ENCODE data around the gene BRSK1.
A peak's percentile ranks its signal among the peaks of the same experiment; 100 is the strongest.

BRSK1 gene

GRCh38 chr19:55242517-55242916, 41.3 kb upstream of the BRSK1 start:
- TF ChIP-seq, protein P1, sequence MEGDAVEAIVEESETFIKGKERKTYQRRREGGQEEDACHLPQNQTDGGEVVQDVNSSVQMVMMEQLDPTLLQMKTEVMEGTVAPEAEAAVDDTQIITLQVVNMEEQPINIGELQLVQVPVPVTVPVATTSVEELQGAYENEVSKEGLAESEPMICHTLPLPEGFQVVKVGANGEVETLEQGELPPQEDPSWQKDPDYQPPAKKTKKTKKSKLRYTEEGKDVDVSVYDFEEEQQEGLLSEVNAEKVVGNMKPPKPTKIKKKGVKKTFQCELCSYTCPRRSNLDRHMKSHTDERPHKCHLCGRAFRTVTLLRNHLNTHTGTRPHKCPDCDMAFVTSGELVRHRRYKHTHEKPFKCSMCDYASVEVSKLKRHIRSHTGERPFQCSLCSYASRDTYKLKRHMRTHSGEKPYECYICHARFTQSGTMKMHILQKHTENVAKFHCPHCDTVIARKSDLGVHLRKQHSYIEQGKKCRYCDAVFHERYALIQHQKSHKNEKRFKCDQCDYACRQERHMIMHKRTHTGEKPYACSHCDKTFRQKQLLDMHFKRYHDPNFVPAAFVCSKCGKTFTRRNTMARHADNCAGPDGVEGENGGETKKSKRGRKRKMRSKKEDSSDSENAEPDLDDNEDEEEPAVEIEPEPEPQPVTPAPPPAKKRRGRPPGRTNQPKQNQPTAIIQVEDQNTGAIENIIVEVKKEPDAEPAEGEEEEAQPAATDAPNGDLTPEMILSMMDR (IDR thresholded peaks at IDR 0.05; ENCODE audit: insufficient read depth, low read depth, low read length, missing control alignments) = no peak
- DNase-seq (ENCODE audit: low read depth) = no peak
- no peak overlapping the region for H3K4me3 ChIP-seq (ENCODE audit: low read length)

DNA sequence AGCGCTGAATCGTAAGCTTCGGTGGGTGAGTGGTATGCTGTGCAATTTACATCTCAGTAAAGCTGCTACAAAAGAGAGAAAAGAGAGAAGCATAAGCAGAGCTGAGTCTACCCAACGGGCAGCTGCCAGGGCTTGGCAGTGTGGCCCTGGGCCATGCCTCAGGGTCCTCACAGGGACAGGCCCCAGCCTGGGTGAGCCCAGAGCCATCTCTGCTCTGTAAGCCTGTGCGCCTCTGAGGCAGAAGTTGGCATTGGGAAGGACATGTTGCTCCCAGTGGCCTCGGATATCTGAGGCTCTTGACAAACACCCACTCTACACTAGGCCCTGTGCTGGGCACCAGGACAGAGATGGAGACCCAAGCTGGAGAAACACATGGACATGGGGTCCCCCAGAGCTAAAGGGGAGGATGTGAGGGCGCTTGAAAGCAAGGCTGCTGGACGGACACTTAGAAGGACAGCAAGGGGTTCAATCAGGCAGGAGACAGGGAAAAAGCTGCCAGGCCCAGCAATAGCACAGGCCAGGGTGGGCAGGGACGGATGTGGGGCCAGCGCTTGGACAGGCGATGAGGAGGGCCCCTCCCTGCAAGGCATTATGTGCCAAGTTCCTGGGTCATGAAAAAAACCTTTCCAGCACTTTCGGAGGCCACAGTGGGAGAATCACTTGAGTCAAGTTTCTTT, 39.7 kb upstream of the BRSK1 start:
- TF ChIP-seq, protein P1 (IDR thresholded peaks at IDR 0.05; ENCODE audit: insufficient read depth, low read depth, low read length, missing control alignments) = no peak
- no peak overlapping the region for H3K4me3 ChIP-seq (ENCODE audit: low read length)
- DNase-seq (ENCODE audit: low read depth) = no peak

DNA sequence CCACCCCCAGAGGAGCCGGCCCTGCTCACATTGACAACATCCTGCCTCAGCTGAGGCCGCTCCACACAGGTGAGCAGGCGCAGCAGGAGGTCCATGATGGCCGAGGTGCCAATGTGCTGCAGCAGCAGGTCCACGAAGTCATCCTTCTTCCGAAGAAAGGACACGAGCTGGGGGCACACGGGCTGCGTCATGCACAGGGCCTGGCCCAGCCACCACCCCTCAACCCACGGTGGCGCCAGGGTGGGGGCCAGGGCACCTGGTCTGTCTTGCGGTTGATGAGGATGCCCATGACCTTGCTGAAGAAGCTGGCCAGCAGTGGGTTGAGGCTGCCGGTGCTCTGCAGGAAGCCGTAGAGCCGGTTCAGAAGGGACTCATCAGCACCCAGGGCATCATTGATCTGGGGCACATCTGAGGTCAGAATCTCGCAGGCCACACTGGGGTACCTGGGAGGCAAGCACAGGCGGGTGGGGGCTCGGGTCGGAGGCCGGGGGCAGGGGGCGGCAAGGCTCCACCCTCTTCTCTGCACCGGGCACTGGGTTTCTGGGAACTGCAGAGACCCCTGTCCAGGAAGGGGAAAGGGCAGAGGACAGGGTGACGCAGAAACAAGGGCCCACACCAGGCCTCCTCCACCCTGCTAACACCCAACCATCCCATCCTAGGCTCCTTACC, 38.4 kb upstream of the BRSK1 start:
- H3K4me3 ChIP-seq (ENCODE audit: low read length) = no peak overlapping the region
- no peak for DNase-seq (ENCODE audit: low read depth)
- TF ChIP-seq, protein P1 (IDR thresholded peaks at IDR 0.05; ENCODE audit: insufficient read depth, low read depth, low read length, missing control alignments) = no peak

DNA sequence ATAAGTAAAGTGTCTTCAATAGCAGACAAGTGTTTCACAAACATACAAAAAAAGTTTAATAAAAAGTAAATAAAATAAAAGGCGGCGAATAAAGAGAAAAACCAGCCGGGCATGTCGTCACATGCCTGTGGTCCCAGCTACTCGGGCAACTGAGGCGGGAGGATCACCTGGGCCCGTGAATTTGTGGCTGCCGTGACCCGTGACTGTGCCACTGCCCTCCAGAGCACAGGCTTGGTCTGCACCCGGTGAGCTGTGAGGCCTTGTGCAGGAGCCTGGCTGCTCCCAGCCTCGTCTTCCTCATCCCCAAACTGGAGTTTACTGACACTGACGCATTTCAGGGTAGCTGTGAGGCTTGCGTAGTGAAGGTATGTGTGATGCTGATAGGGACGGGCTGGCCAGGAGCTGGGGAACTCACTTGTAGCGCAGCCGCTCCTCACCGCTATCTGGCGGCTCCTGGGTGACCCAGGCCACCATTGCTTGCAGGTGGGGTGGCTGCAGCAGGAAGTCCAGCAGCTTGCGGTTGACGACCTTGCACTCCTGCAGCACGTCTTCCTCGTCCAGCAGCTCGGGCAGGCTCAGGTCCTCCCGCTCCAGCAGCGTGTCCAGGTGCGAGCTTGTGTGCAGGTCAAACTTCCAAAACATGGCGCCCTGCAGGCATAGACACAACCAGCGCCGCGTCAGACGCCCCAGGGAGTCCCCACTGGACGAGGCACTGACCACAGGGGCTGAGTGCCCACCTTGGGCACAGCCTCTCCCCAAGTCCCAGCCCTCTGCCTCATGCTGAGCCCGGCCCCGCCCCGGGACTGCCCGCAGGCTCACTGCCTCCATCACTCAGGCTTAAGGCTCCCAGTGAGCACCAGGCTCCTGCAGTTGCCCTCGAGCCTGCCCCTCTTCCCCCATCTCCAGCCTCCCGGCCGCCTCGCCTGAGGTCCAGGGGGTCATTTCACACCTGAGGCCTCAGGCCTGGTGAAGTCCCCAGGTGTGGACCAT, 37.0 kb upstream of the BRSK1 start:
- TF ChIP-seq, protein P1 (IDR thresholded peaks at IDR 0.05; ENCODE audit: insufficient read depth, low read depth, low read length, missing control alignments) = no peak
- DNase-seq (ENCODE audit: low read depth) = no peak
- H3K4me3 ChIP-seq (ENCODE audit: low read length) = no peak overlapping the region

- no peak overlapping the region for H3K4me3 ChIP-seq (ENCODE audit: low read length)
- DNase-seq (ENCODE audit: low read depth) = peak; percentile 85
- TF ChIP-seq, protein P1 (IDR thresholded peaks at IDR 0.05; ENCODE audit: insufficient read depth, low read depth, low read length, missing control alignments) = no peak
Measured at GRCh38 chr19:55247621-55248099, 36.1 kb upstream of the BRSK1 start.

DNA sequence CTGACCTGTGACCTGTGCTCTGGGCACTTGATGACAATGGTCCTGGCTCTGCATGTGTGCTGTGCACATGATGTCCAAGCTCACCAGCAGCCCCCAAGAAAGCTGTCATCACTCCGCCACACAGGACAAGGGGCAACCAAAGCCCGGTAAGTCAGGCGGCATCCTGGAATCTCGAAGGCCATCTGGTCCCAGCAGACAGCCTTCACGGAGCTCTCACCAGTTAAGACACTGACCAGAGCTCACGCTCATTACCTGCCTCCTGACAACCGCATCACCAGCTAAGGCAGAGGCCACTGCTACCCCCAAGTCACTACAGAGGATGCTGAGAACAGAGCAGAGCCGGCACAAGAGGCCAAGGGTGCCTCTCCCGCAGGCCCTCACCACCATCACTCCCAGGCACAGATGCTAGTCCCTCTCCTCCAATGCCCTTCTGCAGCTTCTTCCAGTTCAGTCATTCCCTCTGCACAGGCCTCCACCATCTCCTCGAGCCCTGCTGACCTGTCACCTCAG, 35.6 kb upstream of the BRSK1 start:
- no peak for DNase-seq (ENCODE audit: low read depth)
- H3K4me3 ChIP-seq (ENCODE audit: low read length) = no peak overlapping the region
- TF ChIP-seq, protein P1 (IDR thresholded peaks at IDR 0.05; ENCODE audit: insufficient read depth, low read depth, low read length, missing control alignments) = no peak

Measured in epithelial cell of esophagus (primary cell).